ENCODE results near the gene HOXD12.

The HOXD12 gene

GRCh38 chr2:176081376-176081836 lies 18.2 kb upstream of the HOXD12 start:
- no peaks in the 10 kb centered on the region for H3K9me3 ChIP-seq (ENCODE audit: control insufficient read depth in 2 of 2, low read length in 2 of 2)
- H3K27me3 ChIP-seq (ENCODE audit: control insufficient read depth in 2 of 2, insufficient read depth in 2 of 2, low read length in 2 of 2), result peaks cover 82 to 89% of the 10 kb centered on the region in 2 donors
- H3K36me3 ChIP-seq (ENCODE audit: control insufficient read depth in 2 of 2, insufficient read depth in 2 of 2, low read length in 2 of 2), result no peaks in the 10 kb centered on the region
- H3K27ac ChIP-seq (ENCODE audit: low read depth in 2 of 2, low read length in 2 of 2), result no peak overlapping the region
- no peak overlapping the region for H3K4me3 ChIP-seq (ENCODE audit: low read length in 2 of 2)
- H3K9ac ChIP-seq (ENCODE audit: low read depth in 1 of 2, low read length in 2 of 2), result no peak overlapping the region
- H3K4me1 ChIP-seq (ENCODE audit: control insufficient read depth in 2 of 2, insufficient read depth in 2 of 2, low read length in 2 of 2), result peaks cover 3 to 7% of the 10 kb centered on the region in 2 donors

- peaks cover 82 to 90% of the 10 kb centered on the region in 2 donors for H3K27me3 ChIP-seq (ENCODE audit: control insufficient read depth in 2 of 2, insufficient read depth in 2 of 2, low read length in 2 of 2)
- H3K4me1 ChIP-seq (ENCODE audit: control insufficient read depth in 2 of 2, insufficient read depth in 2 of 2, low read length in 2 of 2), result peaks cover 3 to 7% of the 10 kb centered on the region in 2 donors
- H3K27ac ChIP-seq (ENCODE audit: low read depth in 2 of 2, low read length in 2 of 2), result no peak overlapping the region
- no peak overlapping the region for H3K9ac ChIP-seq (ENCODE audit: low read depth in 1 of 2, low read length in 2 of 2)
- H3K4me3 ChIP-seq (ENCODE audit: low read length in 2 of 2), result no peak overlapping the region
- no peaks in the 10 kb centered on the region for H3K9me3 ChIP-seq (ENCODE audit: control insufficient read depth in 2 of 2, low read length in 2 of 2)
- no peaks in the 10 kb centered on the region for H3K36me3 ChIP-seq (ENCODE audit: control insufficient read depth in 2 of 2, insufficient read depth in 2 of 2, low read length in 2 of 2)
Measured at GRCh38 chr2:176081837-176082524, 17.6 kb upstream of the HOXD12 start.

GRCh38 chr2:176082525-176082823 lies 17.1 kb upstream of the HOXD12 start:
- Histone ChIP-seq H3K4me1 (ENCODE audit: control insufficient read depth in 2 of 2, insufficient read depth in 2 of 2, low read length in 2 of 2) (peaks cover 3 to 7% of the 10 kb centered on the region in 2 donors), H3K27ac (ENCODE audit: low read depth in 2 of 2, low read length in 2 of 2) (no peak overlapping the region), H3K27me3 (ENCODE audit: control insufficient read depth in 2 of 2, insufficient read depth in 2 of 2, low read length in 2 of 2) (peaks cover 84 to 90% of the 10 kb centered on the region in 2 donors), H3K36me3 (ENCODE audit: control insufficient read depth in 2 of 2, insufficient read depth in 2 of 2, low read length in 2 of 2) (no peaks in the 10 kb centered on the region), H3K4me3 (ENCODE audit: low read length in 2 of 2) (no peak overlapping the region), H3K9me3 (ENCODE audit: control insufficient read depth in 2 of 2, low read length in 2 of 2) (no peaks in the 10 kb centered on the region), H3K9ac (ENCODE audit: low read depth in 1 of 2, low read length in 2 of 2) (no peak overlapping the region)

- Histone ChIP-seq H3K4me1 (ENCODE audit: control insufficient read depth in 2 of 2, insufficient read depth in 2 of 2, low read length in 2 of 2) (peaks cover 7 to 11% of the 10 kb centered on the region in 2 donors), H3K27ac (ENCODE audit: low read depth in 2 of 2, low read length in 2 of 2) (no peak overlapping the region), H3K9me3 (ENCODE audit: control insufficient read depth in 2 of 2, low read length in 2 of 2) (no peaks in the 10 kb centered on the region)
Measured at GRCh38 chr2:176082824-176083751, 16.5 kb upstream of the HOXD12 start.

GRCh38 chr2:176083796-176084261 lies 15.8 kb upstream of the HOXD12 start, which contains the start of gene EVX2:
Gene EVX2, minus strand, starts transcription at chr2:176083962. Its CDS starts 186 bp downstream, at chr2:176083776.
- H3K4me1 ChIP-seq (ENCODE audit: control insufficient read depth in 2 of 2, insufficient read depth in 2 of 2, low read length in 2 of 2), result peaks cover 11 to 16% of the 10 kb centered on the region in 2 donors
- H3K36me3 ChIP-seq (ENCODE audit: control insufficient read depth in 2 of 2, insufficient read depth in 2 of 2, low read length in 2 of 2), result no peaks in the 10 kb centered on the region
- H3K27ac ChIP-seq (ENCODE audit: low read depth in 2 of 2, low read length in 2 of 2), result no peak within 1 kb of the TSS
- H3K4me3 ChIP-seq (ENCODE audit: low read length in 2 of 2), result no peak within 1 kb of the TSS
- no peak within 1 kb of the TSS for H3K9ac ChIP-seq (ENCODE audit: low read depth in 1 of 2, low read length in 2 of 2)
- peaks cover 88 to 93% of the 10 kb centered on the region in 2 donors for H3K27me3 ChIP-seq (ENCODE audit: control insufficient read depth in 2 of 2, insufficient read depth in 2 of 2, low read length in 2 of 2)
- no peaks in the 10 kb centered on the region for H3K9me3 ChIP-seq (ENCODE audit: control insufficient read depth in 2 of 2, low read length in 2 of 2)

More at GRCh38 chr2:176082824-176083751, 16.5 kb upstream of the HOXD12 start:
- H3K27me3 ChIP-seq (ENCODE audit: control insufficient read depth in 2 of 2, insufficient read depth in 2 of 2, low read length in 2 of 2), result peaks cover 88 to 93% of the 10 kb centered on the region in 2 donors
- H3K4me3 ChIP-seq (ENCODE audit: low read length in 2 of 2), result no peak overlapping the region
- no peak overlapping the region for H3K9ac ChIP-seq (ENCODE audit: low read depth in 1 of 2, low read length in 2 of 2)
- no peaks in the 10 kb centered on the region for H3K36me3 ChIP-seq (ENCODE audit: control insufficient read depth in 2 of 2, insufficient read depth in 2 of 2, low read length in 2 of 2)

- Histone ChIP-seq H3K4me3 (ENCODE audit: low read length in 2 of 2) (no peak overlapping the region), H3K27ac (ENCODE audit: low read depth in 2 of 2, low read length in 2 of 2) (no peak overlapping the region), H3K9me3 (ENCODE audit: control insufficient read depth in 2 of 2, low read length in 2 of 2) (no peaks in the 10 kb centered on the region), H3K4me1 (ENCODE audit: control insufficient read depth in 2 of 2, insufficient read depth in 2 of 2, low read length in 2 of 2) (peaks cover 11 to 13% of the 10 kb centered on the region in 2 donors), H3K27me3 (ENCODE audit: control insufficient read depth in 2 of 2, insufficient read depth in 2 of 2, low read length in 2 of 2) (peaks cover 88 to 89% of the 10 kb centered on the region in 2 donors), H3K36me3 (ENCODE audit: control insufficient read depth in 2 of 2, insufficient read depth in 2 of 2, low read length in 2 of 2) (no peaks in the 10 kb centered on the region), H3K9ac (ENCODE audit: low read depth in 1 of 2, low read length in 2 of 2) (no peak overlapping the region)
Measured at GRCh38 chr2:176084611-176085119, 14.9 kb upstream of the HOXD12 start.

GRCh38 chr2:176085120-176085788 lies 14.3 kb upstream of the HOXD12 start:
- peaks cover 90 to 95% of the 10 kb centered on the region in 2 donors for H3K27me3 ChIP-seq (ENCODE audit: control insufficient read depth in 2 of 2, insufficient read depth in 2 of 2, low read length in 2 of 2)

GRCh38 chr2:176085861-176086771 lies 13.5 kb upstream of the HOXD12 start:
- Histone ChIP-seq H3K4me3 (ENCODE audit: low read length in 2 of 2) (no peak overlapping the region), H3K27me3 (ENCODE audit: control insufficient read depth in 2 of 2, insufficient read depth in 2 of 2, low read length in 2 of 2) (peaks cover 88 to 96% of the 10 kb centered on the region in 2 donors), H3K9ac (ENCODE audit: low read depth in 1 of 2, low read length in 2 of 2) (no peak overlapping the region), H3K27ac (ENCODE audit: low read depth in 2 of 2, low read length in 2 of 2) (no peak overlapping the region), H3K4me1 (ENCODE audit: control insufficient read depth in 2 of 2, insufficient read depth in 2 of 2, low read length in 2 of 2) (peaks cover 11 to 13% of the 10 kb centered on the region in 2 donors), H3K36me3 (ENCODE audit: control insufficient read depth in 2 of 2, insufficient read depth in 2 of 2, low read length in 2 of 2) (no peaks in the 10 kb centered on the region), H3K9me3 (ENCODE audit: control insufficient read depth in 2 of 2, low read length in 2 of 2) (no peaks in the 10 kb centered on the region)

More at GRCh38 chr2:176085120-176085788, 14.3 kb upstream of the HOXD12 start:
- H3K9ac ChIP-seq (ENCODE audit: low read depth in 1 of 2, low read length in 2 of 2), result no peak overlapping the region
- peaks cover 11 to 13% of the 10 kb centered on the region in 2 donors for H3K4me1 ChIP-seq (ENCODE audit: control insufficient read depth in 2 of 2, insufficient read depth in 2 of 2, low read length in 2 of 2)
- no peaks in the 10 kb centered on the region for H3K9me3 ChIP-seq (ENCODE audit: control insufficient read depth in 2 of 2, low read length in 2 of 2)
- no peaks in the 10 kb centered on the region for H3K36me3 ChIP-seq (ENCODE audit: control insufficient read depth in 2 of 2, insufficient read depth in 2 of 2, low read length in 2 of 2)
- no peak overlapping the region for H3K4me3 ChIP-seq (ENCODE audit: low read length in 2 of 2)
- H3K27ac ChIP-seq (ENCODE audit: low read depth in 2 of 2, low read length in 2 of 2), result no peak overlapping the region
